K562 (cell line): Measurements from ENCODE around the gene STON2. TPM values are rescaled to one million over a fixed set of nuclear protein-coding genes. Genes with fewer than 3 reads are reported as not detected.

Source experiments
- BCL6 ChIP-seq: fragments of 250-450 bp; sonication (Bioruptor Pico); IDR thresholded peaks from 2 replicates; pipeline ENCODE4 v1.4.0; 2020
- BCLAF1 ChIP-seq, 2 experiments: fragments of 450-650 bp in 1 of 2; IDR thresholded peaks; 2 replicates each; pipeline ENCODE4 v1.6.1; 2011 to 2017; ENCODE audit warnings: low read depth in 2 of 2, antibody characterized with exemption in 1 of 2, borderline replicate concordance in 1 of 2, low read length in 1 of 2, mild to moderate bottlenecking in 1 of 2, mixed read lengths in 1 of 2; ENCODE audit not compliant: control insufficient read depth in 1 of 2
- BHLHE40 ChIP-seq: IDR thresholded peaks from 2 replicates; pipeline ENCODE4 v1.6.1; 2011; ENCODE audit warnings: low read length, improper control_type of control experiment
- CGGBP1 ChIP-seq: fragments of 250-450 bp; sonication (Bioruptor Pico); IDR thresholded peaks from 2 replicates; pipeline ENCODE4 v1.9.0; 2021; ENCODE audit warnings: mild to moderate bottlenecking
- ESRRA ChIP-seq: fragments of 450-650 bp; IDR thresholded peaks from 2 replicates; pipeline ENCODE4 v1.6.1; 2014; ENCODE audit warnings: low read depth, mild to moderate bottlenecking, moderate library complexity, borderline replicate concordance
- HDAC3 ChIP-seq: fragments of 450-650 bp; IDR thresholded peaks from 2 replicates; pipeline ENCODE4 v1.6.1; 2018; ENCODE audit warnings: borderline replicate concordance, mild to moderate bottlenecking, moderate library complexity; ENCODE audit not compliant: partially characterized antibody
- HNRNPH1 ChIP-seq: fragments of 200-400 bp; formaldehyde crosslinking; optimal IDR thresholded peaks from 2 replicates; pipeline ENCODE3; 2017; ENCODE audit warnings: low read depth, mild to moderate bottlenecking, low read length, moderate library complexity
- HNRNPK ChIP-seq: fragments of 200-400 bp; formaldehyde crosslinking; IDR thresholded peaks from one replicate; pipeline ENCODE4 v1.6.1; 2018; ENCODE audit warnings: mild to moderate bottlenecking, low read depth, low read length; ENCODE audit not compliant: poor library complexity, severe bottlenecking
- NFE2 ChIP-seq: IDR thresholded peaks from 2 replicates; pipeline ENCODE4 v1.6.1; 2014; ENCODE audit warnings: antibody characterized with exemption, low read depth
- NFIX ChIP-seq: fragments of 250-450 bp; sonication (Bioruptor Pico); IDR thresholded peaks from 2 replicates; pipeline ENCODE4 v1.4.0; 2020; ENCODE audit warnings: low read depth, mild to moderate bottlenecking, moderate library complexity
- NR2C1 ChIP-seq, 2 experiments: fragments of 450-650 bp; IDR thresholded peaks; 2 replicates each; pipeline ENCODE4 v1.6.1; 2017; ENCODE audit warnings: mild to moderate bottlenecking in 2 of 2, antibody characterized with exemption in 1 of 2, inconsistent platforms in 1 of 2, missing compliant biosample characterization in 1 of 2, missing genetic modification characterization in 1 of 2
- NR2C2 ChIP-seq, 2 experiments: fragments of 200-800 bp in 1 of 2; sonication (Bioruptor generic) in 1 of 2; sonication (generic) in 1 of 2; formaldehyde crosslinking in 1 of 2; IDR thresholded peaks; 2 replicates each; pipeline versions ENCODE4 v1.6.1 to v1.8.0; 2016 to 2022; ENCODE audit warnings: mild to moderate bottlenecking in 1 of 2, missing compliant biosample characterization in 1 of 2, missing genetic modification characterization in 1 of 2, missing genetic modification reagents in 1 of 2
- PHB2 ChIP-seq: fragments of 450-650 bp; IDR thresholded peaks from 2 replicates; pipeline ENCODE4 v1.6.1; 2017; ENCODE audit warnings: low read depth
- RBM25 ChIP-seq: fragments of 200-400 bp; formaldehyde crosslinking; IDR thresholded peaks from 2 replicates; pipeline ENCODE4 v1.6.1; 2018; ENCODE audit warnings: low read length, low read depth, moderate library complexity; ENCODE audit not compliant: severe bottlenecking
- SAFB ChIP-seq: fragments of 200-400 bp; formaldehyde crosslinking; IDR thresholded peaks from 2 replicates; pipeline ENCODE4 v1.6.1; 2017; ENCODE audit warnings: low read depth, low read length, borderline replicate concordance
- ZFX ChIP-seq: sonication (generic); formaldehyde crosslinking; IDR thresholded peaks from 2 replicates; pipeline ENCODE4 v1.8.0; 2022; ENCODE audit warnings: mild to moderate bottlenecking, missing genetic modification reagents, moderate library complexity
- ZNF175 ChIP-seq: fragments of 200-800 bp; sonication (Bioruptor generic); IDR thresholded peaks from 2 replicates; pipeline ENCODE4 v1.6.1; 2016; ENCODE audit warnings: low read depth, mild to moderate bottlenecking, missing genetic modification characterization, missing compliant biosample characterization
- ZZZ3 ChIP-seq: fragments of 450-650 bp; IDR thresholded peaks from 2 replicates; pipeline ENCODE4 v1.6.1; 2016; ENCODE audit warnings: antibody characterized with exemption, mild to moderate bottlenecking, moderate library complexity
- polyA plus RNA-seq, 8 experiments: library from polyadenylated mRNA; depleted of rRNA in 4 of 8; stranded (reverse) in 5 of 8; unstranded in 3 of 8; fragments of >200 nt; fragmentation: Nextera tagmentation in 2 of 8; fragmentation: Illumina TruSeq in 1 of 8; extraction: Ambion mirVana in 2 of 8; extraction: Trizol in 1 of 8; gene quantifications; 2 replicates each; pipeline versions ENCODE4 v1.2.1 to v1.2.3, GENCODE V29; 2011 to 2014; ENCODE audit warnings: inconsistent platforms in 1 of 8, missing spikeins in 1 of 8
- total RNA-seq, 7 experiments: library from RNA; depleted of rRNA in 6 of 7; stranded (reverse); fragments of >200 nt in 6 of 7; fragmentation: Illumina TruSeq in 2 of 7; extraction: Trizol in 2 of 7; gene quantifications; 2 replicates each; pipeline versions ENCODE4 v1.2.1 to v1.2.3, GENCODE V29; 2011 to 2021; ENCODE audit warnings: low replicate concordance in 1 of 7
- TF ChIP-seq, protein P1 (sequence below): fragments of 250-450 bp; sonication (Bioruptor Pico); IDR thresholded peaks from 2 replicates; pipeline ENCODE4 v1.5.0; 2021
- TF ChIP-seq, protein P2 (sequence below): fragments of 250-450 bp; sonication (Bioruptor Pico); IDR thresholded peaks from 2 replicates; pipeline ENCODE4 v1.9.0; 2021; ENCODE audit warnings: mild to moderate bottlenecking, inconsistent platforms

STON2 gene
- total and polyA plus RNA-seq, 9 of the 15 experiments (the other 6 are each of a cell fraction or from before 2014, with no cell fraction given) = 7.8 to 99.3 (median 53.5) TPM

DNA sequence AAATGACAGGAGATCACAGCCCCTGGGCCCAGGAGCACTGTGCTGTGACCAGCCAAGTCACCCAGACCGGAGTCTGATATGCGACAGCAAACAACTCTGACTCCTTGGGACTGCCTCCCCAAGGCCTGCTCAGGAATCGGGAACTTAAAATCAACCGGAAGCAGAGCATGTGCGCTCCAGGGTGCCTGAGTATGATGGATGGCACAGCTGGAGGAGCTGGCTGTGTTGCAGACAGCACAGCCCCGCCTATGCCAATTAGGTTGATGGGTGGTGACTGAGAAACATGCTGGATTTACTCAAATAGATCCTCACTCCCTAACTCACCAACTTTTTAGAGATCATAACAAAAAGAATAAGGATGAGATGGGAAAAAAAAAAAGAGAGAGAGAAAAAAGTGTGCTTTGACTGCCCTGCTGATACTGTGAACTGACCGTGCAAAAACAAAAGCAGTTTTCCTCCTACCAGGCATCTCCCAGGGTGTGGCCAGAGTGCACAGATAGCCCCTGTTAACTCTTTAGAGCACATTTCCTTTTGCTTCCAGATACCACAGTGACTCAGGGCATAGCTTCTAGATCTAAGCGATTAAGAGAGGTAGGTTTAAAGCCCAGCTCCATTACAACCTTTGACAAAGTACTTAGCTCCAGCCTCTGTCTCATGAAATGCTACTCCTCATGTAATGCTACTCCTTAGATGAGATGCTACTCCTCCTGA, 27.4 kb upstream of the STON2 start (continued):
- TF ChIP-seq NR2C2 (CRISPR knock-in tag; IDR thresholded peaks at IDR 0.05) (no peak), NR2C2 (tag; IDR thresholded peaks at IDR 0.05) (peak; percentile 59), CGGBP1 (CRISPR knock-in tag) (no peak), BCLAF1 (IDR thresholded peaks at IDR 0.05; ENCODE audit: borderline replicate concordance in 1 of 2, control insufficient read depth in 1 of 2, low read depth in 2 of 2, low read length in 1 of 2) (no peak), HNRNPH1 (no peak), ZFX (CRISPR knock-in tag) (no peak; the same call in 1 of the 2 replicates), RBM25 (no peak), ESRRA (peak; percentile 60; the same call in 1 of the 2 replicates), PHB2 (peak; percentile 14; the same call in 1 of the 2 replicates), ZNF175 (CRISPR knock-in tag) (no peak; the same call in 1 of the 2 replicates), SAFB (no peak), NFIX (no peak), BHLHE40 (peak; percentile 73), BCL6 (no peak), NR2C1 (IDR thresholded peaks at IDR 0.05) (no peak), NR2C1 (tag; IDR thresholded peaks at IDR 0.05) (no peak), HNRNPK (no peak), ZZZ3 (no peak), NFE2 (peak; percentile 96), HDAC3 (no peak)
- TF ChIP-seq, protein P1, sequence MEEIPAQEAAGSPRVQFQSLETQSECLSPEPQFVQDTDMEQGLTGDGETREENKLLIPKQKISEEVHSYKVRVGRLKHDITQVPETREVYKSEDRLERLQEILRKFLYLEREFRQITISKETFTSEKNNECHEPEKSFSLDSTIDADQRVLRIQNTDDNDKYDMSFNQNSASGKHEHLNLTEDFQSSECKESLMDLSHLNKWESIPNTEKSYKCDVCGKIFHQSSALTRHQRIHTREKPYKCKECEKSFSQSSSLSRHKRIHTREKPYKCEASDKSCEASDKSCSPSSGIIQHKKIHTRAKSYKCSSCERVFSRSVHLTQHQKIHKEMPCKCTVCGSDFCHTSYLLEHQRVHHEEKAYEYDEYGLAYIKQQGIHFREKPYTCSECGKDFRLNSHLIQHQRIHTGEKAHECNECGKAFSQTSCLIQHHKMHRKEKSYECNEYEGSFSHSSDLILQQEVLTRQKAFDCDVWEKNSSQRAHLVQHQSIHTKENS (CRISPR knock-in tag) = no peak
- TF ChIP-seq, protein P2, sequence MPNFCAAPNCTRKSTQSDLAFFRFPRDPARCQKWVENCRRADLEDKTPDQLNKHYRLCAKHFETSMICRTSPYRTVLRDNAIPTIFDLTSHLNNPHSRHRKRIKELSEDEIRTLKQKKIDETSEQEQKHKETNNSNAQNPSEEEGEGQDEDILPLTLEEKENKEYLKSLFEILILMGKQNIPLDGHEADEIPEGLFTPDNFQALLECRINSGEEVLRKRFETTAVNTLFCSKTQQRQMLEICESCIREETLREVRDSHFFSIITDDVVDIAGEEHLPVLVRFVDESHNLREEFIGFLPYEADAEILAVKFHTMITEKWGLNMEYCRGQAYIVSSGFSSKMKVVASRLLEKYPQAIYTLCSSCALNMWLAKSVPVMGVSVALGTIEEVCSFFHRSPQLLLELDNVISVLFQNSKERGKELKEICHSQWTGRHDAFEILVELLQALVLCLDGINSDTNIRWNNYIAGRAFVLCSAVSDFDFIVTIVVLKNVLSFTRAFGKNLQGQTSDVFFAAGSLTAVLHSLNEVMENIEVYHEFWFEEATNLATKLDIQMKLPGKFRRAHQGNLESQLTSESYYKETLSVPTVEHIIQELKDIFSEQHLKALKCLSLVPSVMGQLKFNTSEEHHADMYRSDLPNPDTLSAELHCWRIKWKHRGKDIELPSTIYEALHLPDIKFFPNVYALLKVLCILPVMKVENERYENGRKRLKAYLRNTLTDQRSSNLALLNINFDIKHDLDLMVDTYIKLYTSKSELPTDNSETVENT (CRISPR knock-in tag) = no peak
